Measurements from ENCODE around the gene ZNF710.
"Not testable (repeated sequence)": the region's sequence is repeated elsewhere in the genome, so short reads cannot be mapped to it uniquely, and the experiment has no call there.

ZNF710 gene

DNA sequence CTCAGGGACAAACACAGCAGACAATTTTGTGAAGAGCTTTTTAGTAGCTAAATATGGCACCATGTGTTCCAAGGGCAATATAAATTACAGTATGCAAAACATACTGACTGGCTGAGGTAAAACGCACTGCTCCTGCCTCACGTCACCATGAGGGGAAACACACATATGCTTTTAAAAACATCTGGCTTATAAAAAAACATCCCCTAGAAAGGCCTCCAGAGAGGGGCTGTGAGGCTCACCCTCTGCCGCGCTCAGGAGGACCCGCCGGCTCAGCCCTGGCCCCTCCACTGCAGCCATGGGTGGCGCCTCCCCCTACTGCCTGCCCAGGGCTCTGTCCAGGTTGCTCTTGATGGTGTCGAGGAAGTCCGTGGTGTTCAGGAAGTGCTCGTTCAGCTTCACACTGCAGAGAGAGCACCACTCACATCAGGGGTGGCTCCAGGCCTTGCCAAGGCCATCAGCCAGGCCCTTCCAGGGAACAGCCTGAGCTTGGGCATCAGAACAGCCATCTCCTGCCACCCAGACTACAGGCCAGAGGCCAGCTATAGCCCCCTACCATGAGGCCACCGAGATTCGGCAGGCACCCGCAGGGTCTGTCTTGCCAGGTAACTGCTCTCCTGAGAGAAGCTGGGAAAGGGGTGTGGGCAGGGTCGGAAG lies 83.0 kb downstream of the ZNF710 start:
- DNase-seq: no peak

DNA sequence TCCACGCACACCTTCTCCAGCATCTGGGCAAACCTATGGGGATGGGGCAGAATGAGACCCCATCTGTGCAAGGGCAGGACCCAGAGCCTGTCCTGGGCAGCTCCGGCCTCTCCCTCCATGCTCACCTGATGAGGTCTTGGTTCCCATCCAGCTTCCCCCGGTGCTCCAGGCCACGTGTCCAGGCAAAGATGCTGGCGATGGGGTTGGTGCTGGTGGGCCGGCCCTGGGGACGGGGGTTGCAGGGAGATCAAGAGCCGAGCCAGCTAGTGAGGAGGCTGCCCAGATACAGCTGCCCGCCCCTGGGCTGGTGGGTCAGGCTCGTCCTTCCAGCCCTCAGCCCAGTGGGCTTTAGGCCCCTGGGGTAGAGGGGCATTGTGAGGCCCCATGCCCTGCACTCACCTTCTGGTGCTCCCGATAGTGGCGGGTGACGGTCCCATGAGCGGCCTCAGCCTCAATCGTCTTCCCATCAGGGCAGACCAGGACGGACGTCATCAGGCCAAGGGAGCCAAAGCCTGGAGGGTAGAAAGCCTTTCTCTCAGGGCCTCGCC lies 83.8 kb downstream of the ZNF710 start:
- DNase-seq: no peak

DNA sequence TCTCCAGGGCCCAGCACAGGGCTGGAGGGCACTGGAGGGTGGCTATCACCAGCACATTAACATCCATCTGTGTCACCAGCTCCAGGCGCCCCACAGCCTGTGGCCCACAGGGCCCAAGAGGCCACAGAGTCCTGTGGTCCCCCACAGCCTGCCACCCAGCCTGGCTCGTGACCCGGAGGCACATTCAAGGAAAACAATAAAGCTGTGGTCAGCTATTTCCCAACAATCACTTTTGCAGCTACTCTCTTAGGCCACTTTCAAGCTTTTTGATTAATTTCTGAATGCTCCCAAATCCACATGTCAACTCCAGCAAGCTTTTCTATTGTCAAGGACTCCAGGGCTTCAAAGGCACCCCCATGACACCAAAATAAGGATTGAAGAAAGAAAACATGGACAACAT lies 84.4 kb downstream of the ZNF710 start:
- DNase-seq: no peak

DNA sequence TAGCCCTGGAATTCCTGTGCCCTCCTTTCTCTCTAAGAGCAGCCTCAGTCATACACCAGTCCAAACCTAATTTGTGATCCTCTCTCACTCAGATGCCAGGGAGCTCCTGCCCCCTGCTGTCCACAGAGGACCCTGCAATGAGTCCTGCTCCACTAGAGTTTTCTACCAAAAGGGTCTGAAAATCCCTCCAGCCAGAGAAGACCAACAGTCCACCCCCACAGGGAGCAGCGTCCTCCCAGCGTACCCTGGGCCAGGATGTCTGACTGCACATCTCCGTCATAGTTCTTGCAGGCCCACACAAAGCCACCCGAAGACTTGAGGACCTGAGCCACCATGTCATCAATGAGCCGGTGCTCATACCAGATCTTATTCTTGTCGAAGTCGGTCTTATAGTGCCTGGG lies 85.7 kb downstream of the ZNF710 start:
- peak in 1 of 2 experiments; percentile 33 for DNase-seq

DNA sequence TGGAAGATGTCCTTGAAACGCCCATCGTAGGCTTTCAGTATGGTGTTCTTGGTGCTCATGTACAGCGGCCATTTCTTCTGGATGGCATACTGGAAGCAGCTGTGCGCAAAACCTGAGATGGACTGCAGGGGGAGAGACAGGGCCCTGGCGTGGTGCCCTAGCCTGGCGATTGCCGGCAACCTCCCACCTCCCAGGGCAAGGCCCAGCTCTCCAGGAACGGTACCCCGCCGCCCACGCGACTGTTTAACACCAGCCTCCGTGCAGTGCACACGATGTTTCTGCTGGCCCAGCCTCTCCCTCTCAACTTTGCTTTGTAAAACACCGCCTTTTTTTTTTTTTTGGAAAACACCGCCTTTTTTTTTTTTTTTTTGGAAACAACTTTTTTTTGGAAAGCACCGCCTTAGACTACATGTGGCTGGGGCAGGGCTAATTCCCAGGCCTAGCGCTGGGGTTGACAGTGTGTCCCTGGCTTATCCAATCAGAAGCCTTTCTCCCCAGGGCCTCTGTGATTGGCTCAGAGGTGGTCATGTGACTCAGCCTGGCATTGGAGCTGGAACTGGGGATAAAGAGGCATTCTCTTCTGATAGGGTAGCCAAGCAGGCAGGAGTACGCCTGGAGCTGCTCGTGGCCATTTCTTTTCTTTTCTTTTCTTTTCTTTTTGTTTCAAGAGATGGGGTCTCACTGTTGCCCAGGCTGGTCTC lies 86.5 kb downstream of the ZNF710 start:
- DNase-seq: peak in 1 of 2 experiments; percentile 20

DNA sequence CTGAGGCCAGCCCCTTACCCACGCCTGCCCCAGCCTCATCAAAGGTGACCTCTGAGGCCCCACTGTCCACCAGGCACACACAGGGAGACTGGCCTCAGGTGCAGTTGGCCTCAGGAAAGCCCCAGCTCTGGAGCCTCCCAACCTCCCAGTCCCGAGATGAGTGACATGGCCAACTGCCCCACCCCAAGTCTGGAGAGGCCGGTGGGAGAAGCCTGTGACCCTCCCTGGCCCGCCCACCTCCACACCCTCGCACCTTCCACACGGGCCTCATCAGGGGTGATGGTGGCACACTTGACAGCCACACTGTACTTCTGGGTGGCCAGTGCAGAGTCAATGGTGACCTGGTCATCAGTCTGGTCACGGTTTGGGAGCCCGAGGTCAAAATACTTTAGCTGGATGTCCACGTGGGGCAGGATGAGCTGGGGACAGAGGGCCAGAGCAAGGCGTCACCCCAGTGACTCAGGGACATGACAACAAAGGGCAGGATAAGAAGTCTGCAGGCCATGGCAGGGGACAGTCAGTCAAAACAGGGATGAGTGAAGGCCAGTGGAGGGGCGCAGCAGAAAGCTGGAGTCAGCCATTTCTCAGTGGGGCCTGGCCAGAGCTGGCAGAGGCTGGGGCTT lies 89.2 kb downstream of the ZNF710 start:
- no peak for DNase-seq

DNA sequence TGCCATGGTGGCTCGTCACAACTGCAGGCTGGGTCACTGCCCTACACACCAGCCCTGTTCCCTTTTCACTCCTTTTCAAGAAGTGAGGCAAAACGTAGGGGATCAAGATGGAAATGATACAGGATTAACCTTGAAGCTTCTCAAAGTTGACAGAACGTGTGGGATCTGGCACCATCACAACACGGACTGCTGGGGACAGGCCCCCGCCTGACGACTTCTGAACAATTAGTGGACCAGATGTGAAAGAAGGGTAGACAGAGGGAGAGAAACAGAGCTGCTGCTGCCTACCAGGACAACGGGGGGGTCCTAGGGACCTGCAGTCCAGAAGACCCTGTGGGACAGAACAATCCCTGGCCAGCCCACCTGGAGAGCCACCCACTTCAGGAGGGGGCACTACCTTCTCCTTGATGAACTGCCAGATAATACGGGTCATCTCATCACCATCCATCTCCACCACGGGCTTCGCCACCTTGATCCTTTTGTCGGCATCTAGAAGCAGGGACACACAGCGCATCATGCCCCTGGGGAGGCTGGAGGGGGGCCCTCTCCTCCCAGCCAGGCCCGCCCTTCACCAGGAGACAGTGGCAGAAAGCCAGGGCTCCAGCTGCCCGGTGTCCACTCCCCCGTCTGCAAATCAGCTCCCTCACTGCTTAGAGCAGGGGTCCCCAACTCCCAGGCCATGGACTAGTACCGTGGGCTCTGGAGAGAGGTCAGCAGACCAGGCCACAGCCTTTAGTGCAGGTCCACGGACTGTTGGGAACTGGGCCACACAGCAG lies 90.2 kb downstream of the ZNF710 start:
- no peak for DNase-seq

DNA sequence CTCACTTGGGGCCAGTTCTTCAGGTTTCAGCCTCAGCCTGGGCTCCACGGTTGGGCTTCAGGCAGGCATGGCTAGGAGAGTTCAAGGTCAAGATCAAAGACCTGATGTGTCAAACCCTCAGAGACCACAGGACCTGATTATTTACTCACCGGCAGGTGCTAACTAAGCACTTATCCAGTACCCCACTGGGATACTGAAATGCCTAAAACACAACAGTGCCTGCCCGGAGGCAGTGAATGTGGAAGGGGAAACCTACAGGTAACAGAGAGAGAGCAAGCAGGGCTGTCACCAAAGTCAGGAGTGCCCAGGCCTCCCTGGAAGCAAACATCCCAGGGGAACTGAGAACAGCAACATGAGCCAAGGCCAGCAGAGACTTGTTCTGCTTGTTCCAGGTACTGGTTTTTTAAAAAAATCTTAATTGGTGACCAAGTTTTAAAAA lies 94.4 kb downstream of the ZNF710 start:
- DNase-seq: peak; percentile 55 to 71

DNA sequence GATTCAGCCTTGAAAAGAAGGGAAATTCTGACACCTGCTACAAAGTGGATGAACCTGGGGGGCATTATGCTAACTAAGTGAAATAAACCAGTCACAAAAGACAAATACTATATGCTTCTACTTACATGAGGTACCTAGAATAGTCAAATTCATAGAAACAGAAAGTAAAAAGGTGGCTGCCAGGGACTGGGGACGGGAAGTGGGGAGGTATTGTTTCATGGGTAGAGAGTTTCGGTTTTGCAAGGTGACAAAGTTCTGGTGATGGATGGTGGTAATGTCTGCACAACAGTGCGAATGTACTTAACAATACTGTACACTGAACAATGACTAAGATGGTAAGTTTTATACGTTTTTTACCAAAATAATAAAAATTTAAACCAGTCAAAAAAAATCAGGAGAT lies 96.4 kb downstream of the ZNF710 start:
- no peak for DNase-seq

DNA sequence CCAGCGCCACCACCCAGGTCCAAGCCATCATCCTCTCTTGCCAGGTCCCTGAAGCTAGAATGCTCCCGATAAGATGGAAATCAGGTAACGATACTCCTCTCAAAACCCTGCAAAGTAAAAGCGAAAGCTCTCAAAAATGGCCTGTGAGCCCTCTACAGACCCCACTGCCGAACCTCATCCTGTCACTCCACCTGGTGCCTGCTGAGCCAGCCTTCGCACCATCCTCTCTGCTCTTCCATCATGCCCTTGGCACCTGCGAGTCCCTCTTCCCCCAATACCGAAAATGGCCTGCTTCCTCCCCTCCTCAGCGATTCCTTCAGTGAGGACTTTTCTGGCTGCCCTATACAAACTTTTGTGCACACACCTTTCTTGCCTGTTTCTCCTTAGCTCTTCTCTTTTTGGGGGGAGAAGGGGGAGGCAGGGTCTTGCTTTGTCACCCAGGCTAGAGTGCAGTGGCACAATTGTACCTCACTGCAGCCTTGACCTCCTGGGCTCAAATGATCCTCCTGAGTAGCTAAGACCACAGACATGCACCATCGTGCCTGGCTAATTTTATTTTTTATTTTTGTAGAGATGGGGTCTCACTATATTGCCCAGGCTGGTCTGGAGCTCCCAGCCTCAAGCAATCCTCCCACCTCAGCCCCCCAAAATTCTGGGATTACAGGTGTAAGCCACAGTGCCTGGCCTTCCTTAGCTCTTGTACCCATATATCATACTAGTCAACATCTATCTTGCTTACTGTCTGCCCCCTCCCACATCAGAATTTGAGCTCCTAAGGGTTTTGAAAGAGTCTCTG lies 98.1 kb downstream of the ZNF710 start:
- no peak for DNase-seq

DNA sequence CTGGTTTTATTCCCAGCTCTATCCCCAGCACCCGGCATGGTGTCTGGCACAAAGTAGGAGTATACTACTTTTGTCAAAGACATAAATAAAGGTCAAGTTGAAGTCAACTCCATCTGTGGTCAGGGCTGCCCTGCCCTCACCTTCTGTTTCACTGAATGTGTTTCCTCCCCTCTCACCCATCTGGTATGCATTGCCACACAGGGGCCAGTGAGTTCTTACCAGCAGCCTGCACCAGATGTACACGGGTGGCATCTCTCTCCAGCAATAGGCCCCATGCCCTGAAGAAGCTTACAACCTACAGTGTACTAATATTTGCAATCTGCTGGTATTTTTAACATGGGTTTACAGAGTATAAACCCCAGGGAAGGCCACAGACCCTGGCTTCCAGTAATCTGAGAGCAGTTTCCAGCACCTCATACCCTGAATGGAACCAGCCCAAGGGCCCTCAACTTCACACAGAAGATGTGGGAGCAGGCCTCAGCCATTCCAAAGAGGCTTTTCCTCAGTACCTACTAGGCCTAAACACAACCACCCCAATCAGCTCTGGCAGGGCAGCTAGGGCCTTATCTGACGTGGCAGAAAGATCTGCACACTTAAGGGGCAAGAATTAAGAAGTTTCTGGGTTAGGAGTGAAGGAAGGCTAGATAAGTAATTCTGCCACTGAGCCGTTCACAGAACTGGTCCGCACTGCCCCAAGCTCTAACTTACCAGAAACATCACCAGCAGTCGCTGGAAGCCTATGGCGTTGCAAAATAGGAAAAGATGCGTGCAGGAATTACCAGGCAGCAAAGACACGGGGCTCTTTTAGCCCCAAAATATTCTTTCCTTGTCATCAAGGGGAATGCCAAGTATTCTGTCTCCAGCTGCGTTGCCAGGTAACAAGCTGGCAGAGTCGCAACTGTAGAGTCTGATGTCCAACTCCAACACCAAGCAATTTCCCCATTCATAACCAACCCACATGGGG lies 99.0 kb downstream of the ZNF710 start:
- peak in 1 of 2 experiments; percentile 55 for DNase-seq

DNA sequence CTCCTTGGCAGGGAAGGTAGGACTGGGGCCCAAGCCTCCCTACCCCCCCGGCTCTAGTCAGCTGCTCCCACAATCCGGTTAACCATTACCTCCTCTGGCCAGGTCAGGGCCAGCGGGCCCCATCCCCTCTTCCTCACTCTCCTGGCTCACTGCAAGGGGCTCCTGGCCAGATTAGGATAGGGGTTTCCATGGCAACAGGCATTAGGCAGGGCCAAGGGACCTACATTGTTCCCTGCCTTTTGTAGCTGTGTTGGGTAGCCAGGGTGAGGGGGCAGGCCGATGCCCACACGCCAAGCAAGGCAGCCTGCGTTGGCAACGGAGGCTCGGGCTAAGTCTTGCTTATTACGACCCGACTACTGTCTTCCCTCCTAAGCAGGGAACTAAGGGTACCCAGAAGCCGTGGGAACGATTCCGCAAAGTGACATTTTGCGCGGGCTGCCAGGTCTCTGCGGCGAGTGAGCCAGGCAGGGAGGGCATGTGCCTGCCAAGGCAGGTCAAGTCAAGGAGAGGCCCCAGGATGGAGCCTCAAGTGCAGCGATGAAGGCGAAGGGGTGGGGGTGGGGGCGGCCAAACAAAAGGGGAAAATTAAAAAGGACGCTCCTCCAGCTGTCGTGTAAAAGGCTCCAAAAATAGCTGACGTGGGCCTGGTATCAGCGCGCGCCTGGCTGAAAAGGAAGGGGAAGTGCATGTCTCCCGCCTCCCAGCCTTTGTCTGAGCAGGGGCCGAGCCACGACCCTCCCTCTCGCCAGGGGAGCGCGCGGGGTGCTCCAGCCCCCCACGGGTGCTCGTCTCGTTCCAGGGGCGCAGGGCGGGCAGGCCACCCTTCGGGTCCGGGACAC lies 100.2 kb downstream of the ZNF710 start:
- peak; percentile 41 to 64 for DNase-seq

DNA sequence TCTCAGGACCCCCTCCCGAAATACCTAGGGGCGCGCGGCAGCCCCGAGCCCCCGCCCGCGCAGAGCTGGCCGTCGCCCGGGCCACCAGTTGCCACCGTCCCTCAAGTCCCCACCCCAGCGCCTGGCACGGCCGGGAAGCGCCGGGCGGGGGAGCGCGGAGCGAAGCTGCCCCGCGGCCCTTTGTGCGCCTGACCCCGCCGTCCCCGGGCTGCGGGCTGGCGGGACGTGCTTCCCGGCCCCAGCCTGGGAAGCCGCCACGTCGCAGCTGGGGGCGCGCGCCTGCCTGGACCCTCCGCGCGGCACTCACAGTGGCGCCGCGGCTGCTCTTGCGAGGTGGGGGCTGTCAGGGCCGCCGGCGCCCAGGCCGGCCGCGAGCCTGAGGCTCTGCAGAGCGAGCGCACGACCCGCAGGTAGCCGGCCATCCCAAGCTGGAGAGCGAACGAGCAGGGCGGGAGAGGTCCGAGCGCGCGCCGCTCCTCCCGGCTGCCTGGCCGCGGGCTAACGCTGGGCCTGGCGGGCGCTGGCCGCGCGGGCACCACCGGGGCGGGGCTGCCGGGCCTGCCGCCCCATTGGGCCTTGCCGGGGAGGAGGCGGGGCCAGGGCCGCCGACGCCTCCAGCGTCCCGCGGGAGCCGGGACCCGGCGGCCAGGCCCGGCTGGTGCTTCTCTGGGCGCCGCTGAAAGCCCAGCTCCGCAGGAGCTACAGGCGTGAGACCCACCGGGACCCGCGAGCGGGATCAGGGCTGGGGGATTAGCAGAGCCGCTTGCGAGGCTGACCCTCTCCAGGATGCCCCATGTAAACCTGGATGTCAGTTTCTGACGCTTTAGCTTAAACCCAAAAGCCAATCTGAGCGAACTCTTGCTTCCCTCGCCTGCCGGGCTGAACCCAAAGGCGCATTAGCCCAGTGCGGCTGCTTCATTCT lies 101.1 kb downstream of the ZNF710 start, which contains the start of gene IDH2:
Gene IDH2, minus strand, starts transcription at position 500 of the 922 bp plus-strand sequence. Its CDS starts 78 bp downstream, at position 422.
- peak; percentile 72 to 84 for DNase-seq

DNA sequence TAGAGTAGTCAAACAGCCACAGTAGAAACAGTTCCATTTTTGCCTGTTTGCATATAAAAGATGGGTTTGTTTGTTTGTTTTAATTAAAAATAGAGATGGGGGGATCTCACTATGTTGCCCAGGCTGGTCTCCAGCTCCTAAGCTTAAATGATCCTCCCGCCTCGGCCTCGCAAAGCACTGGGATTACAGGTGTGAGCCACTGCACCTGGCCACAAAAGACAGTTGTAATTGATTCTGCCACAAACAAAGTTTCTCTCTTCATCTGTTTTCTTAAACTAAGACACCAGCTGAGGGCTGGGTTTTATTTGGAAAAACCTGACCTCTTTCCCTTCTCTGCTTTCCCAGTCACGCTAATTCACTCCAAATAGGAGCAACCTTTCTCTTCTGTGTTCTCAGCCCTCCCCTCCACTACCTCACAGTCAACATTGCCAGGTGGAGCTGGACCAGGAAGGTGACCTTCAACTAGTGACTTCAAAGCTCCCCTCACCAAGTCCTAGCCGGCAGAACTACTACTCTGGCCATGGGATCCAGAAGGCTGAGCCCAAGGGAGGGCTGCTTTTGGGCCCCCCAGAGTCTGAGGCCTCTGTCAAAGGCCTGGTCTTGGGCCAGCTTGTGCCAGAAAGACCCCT lies 102.7 kb downstream of the ZNF710 start:
- DNase-seq: peak in 1 of 2 experiments; percentile 44

DNA sequence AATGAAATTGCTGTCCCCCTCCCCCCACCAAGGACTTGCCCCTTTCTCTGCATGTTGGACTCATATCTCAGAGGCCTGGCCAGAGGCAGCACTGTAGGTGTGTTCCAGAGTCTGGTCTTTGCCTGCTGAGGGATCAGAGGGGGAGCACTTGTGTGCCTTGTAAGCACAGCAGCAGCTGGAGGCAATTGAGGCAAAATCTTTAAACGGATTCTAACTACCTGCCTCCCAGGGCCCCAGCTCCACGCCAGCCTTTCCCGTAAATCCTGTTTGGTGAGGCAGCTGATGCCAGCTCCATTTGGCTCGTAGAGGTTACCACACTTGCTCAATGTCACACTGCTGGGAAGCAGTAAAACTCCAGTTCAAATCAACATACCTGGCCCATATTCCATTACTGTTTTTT lies 103.4 kb downstream of the ZNF710 start:
- no peak for DNase-seq

DNA sequence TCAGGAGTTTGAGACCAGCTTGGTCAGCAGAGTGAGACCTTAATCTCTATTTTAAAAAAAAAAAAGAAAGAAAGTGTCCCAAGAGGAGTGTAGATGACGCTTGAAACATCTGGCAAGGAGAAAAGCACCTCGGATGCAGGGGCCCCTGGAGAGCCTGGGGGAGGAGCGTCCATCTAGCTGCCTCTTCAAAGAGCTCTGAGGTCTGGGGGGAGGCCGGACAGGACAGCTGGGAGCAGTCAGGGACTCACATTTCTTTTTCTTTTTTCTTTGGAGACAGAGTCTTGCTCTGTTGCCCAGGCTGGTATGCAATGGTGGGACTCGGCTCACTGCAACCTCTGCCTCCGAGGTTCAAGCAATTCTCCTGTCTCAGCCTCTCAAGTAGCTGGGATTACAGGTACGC lies 104.4 kb downstream of the ZNF710 start:
- no peak for DNase-seq

DNA sequence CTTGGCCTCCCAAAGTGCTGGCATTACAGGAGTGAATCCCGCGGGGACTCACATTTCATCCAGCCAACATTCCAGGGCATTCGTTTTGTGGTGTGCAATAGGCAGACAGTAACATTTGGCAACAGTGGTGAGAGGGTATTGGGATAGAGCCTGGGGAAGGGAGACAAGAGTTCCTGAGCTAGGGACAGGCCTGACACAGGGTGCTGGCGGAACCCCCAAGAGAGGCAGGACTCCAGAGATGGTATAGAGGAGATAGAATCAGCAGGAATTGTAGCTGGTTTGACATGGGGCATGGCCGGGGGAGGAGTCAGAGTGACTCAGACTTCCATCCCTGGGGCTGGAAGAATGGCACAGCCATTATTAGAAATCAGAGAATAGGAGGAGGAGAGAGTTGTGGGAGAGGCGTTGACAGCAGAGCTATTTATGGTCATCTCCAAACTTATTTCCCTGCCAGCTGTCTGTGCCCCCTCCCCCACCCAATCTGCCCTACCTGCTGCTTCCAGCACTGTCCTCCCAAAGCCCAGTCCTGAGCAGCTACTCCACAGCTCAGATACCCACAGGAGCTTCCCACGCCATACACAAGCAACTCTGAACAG lies 105.5 kb downstream of the ZNF710 start:
- peak in 1 of 2 experiments; percentile 8 for DNase-seq

DNA sequence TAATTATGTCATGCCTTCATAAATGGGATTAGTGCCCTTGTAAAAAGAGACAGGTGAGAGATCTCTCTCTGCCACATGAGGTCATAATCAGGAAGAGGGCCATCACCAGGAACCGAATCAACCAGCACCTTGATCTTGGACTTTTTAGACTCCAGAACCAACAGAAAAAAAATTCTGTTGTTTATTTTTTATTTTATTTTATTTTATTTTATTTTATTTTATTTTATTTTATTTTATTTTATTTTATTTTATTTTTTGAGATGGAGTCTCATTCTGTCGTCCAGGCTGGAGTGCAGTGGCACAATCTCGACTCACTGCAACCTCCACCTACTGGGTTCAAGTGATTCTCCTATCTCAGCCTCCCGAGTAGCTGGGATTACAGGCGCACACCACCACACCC lies 106.9 kb downstream of the ZNF710 start:
- not testable (repeated sequence) for DNase-seq

All from NCI-H2081 (cell line).